CD4-positive, alpha-beta T cell (primary cell): Measurements from ENCODE around the gene MACROD2. TPM values are rescaled to one million over a fixed set of nuclear protein-coding genes. Genes with fewer than 3 reads are reported as not detected.
"Not testable (repeated sequence)": the region's sequence is repeated elsewhere in the genome, so short reads cannot be mapped to it uniquely, and the experiment has no call there.

Experiments used
- ATAC-seq: fragments of 200-7000 bp; cut with Tn5 transposase; one replicate; pipeline ENCODE4 v1.10.0; 2022; ENCODE audit warnings: mild to moderate bottlenecking; ENCODE audit not compliant: poor library complexity
- CTCF ChIA-PET: fragments of 350-600 bp; sonication (Branson Sonifier 250); formaldehyde crosslinking; loops from one replicate; lab custom pipeline; 2021; ENCODE audit warnings: antibody characterized with exemption, inconsistent platforms; lab: Charles Lee
- POLR2A ChIA-PET: fragments of 350-600 bp; sonication (Branson Sonifier 250); formaldehyde crosslinking; loops from one replicate; lab custom pipeline; 2021; ENCODE audit warnings: antibody characterized with exemption, inconsistent platforms; lab: Charles Lee
- DNase-seq, 14 experiments: peaks; one replicate each; pipeline ENCODE4 v3.0.0-alpha.2; 2013 to 2020; ENCODE audit warnings: mixed read lengths in 2 of 14
- H3K27ac ChIP-seq, 2 donors: one replicate each; pipeline versions ENCODE4 v1.5.1 to v1.7.0; 2013; ENCODE audit warnings: low read length in 2 of 2, low read depth in 1 of 2, mild to moderate bottlenecking in 1 of 2
- H3K27me3 ChIP-seq, 2 experiments: 1 replicate in 1 of 2; 2 replicates in 1 of 2; pipeline versions ENCODE4 v1.6.1 to v1.7.0; 2013; ENCODE audit warnings: low read length in 2 of 2, control low read depth in 1 of 2, mild to moderate bottlenecking in 1 of 2, moderate library complexity in 1 of 2; ENCODE audit not compliant: insufficient read depth in 2 of 2, control insufficient read depth in 1 of 2
- H3K36me3 ChIP-seq: one replicate; pipeline ENCODE4 v1.6.1; 2013; ENCODE audit warnings: low read length, control low read depth; ENCODE audit not compliant: insufficient read depth
- H3K4me1 ChIP-seq: one replicate; pipeline ENCODE4 v1.6.1; 2013; ENCODE audit warnings: low read length, control low read depth; ENCODE audit not compliant: insufficient read depth
- H3K4me3 ChIP-seq: one replicate; pipeline ENCODE4 v1.5.1; 2013; ENCODE audit warnings: mild to moderate bottlenecking, low read length, moderate library complexity
- H3K9me3 ChIP-seq, 2 experiments: 1 replicate in 1 of 2; 2 replicates in 1 of 2; pipeline versions ENCODE4 v1.6.1 to v1.7.0; 2013; ENCODE audit warnings: low read length in 2 of 2, mild to moderate bottlenecking in 2 of 2, control low read depth in 1 of 2, moderate library complexity in 1 of 2; ENCODE audit not compliant: control insufficient read depth in 1 of 2, insufficient read depth in 1 of 2
- H3K27ac Mint-ChIP-seq: one replicate; pipeline ENCODE4 v1.8.0; 2020; ENCODE audit warnings: mixed read lengths
- H3K27me3 Mint-ChIP-seq: one replicate; pipeline ENCODE4 v1.8.0; 2021; ENCODE audit warnings: mixed read lengths
- H3K36me3 Mint-ChIP-seq: one replicate; pipeline ENCODE4 v1.8.0; 2021; ENCODE audit warnings: low read depth, mixed read lengths
- H3K4me1 Mint-ChIP-seq: one replicate; pipeline ENCODE4 v1.8.0; 2021; ENCODE audit warnings: low read depth, mixed read lengths
- H3K4me3 Mint-ChIP-seq: one replicate; pipeline ENCODE4 v1.8.0; 2020; ENCODE audit warnings: mild to moderate bottlenecking, mixed read lengths
- H3K9me3 Mint-ChIP-seq: one replicate; pipeline ENCODE4 v1.8.0; 2020; ENCODE audit warnings: mixed read lengths
- intact Hi-C, 2 experiments: fragments of 100-400 bp; cut with DNase I in 1 of 2; cut with micrococcal nuclease in 1 of 2; formaldehyde crosslinking; loops; one replicate each; pipeline versions ENCODE4 v1.15.1 to v1.9.0; 2023 to 2025; cut with DNase I, micrococcal nuclease
- total RNA-seq, 174 experiments: library from RNA in 2 of 174; stranded (reverse) in 2 of 174; gene quantifications; one replicate each; pipeline ENCODE4 v1.2.3 and lab custom pipeline; 2021 to 2026
- TF ChIP-seq, protein P1 (sequence below): fragments of 200-600 bp; IDR thresholded peaks from one replicate; pipeline ENCODE4 v1.8.0; 2022; ENCODE audit warnings: antibody characterized with exemption, mild to moderate bottlenecking

MACROD2 gene
- total RNA-seq, 2 experiments from 2014 or later = not detected

DNA sequence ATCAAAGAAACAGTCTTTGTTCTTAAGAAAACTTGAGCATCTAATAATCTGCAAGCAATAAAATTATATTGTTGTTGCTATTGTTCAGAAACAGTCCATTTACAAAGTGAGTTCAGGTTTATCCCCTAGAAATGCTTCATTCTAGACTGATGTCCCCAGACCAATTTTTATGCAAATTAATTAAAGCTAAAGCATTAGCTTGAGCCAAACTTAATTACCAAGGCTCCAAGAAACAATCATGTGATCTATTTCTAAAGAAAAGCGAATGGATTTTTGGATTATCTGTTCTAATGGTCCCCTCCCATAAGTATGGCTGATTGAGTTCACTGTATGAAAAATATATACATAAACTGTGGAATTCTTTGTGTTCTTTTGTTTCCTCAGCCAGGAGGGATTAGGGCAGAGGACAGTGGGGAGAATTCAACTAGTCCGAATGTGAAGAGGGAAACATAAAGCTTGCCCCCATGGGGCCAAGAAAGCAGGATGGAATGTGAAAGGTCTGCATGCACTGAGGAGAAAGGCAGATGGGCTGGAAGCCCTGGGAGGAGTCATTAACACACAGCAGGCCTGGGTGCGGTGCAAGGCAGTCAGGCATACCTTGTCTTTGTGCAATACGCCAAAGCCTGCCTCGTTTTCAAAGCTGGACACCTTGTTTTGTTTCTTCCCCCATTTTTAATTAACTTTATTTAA lies 1980.9 kb downstream of the MACROD2 start:
- intact Hi-C loops = no loop called here

DNA sequence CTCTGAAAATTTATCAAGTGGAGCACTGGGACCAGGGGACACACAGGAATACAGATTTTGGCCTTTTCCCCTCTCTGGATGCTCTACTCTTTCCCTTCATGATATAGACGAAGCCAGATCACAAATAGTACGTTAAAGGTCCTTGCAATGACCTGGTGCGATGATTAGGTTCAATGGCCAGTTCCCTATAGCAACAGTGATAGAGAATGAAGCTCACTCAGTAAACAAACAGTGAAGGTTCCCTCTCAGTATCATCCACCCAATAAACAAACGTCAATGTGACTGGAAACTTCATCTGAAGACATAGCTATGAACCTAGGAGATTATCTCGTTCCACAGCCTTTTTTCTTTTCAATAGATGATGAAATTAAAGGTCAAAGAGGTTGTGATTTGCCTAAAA lies 1981.7 kb downstream of the MACROD2 start:
- Mint-ChIP-seq H3K36me3 (no peaks in the 10 kb centered on the region), H3K27me3 (no peaks in the 10 kb centered on the region), H3K9me3 (peaks cover 6% of the 10 kb centered on the region), H3K4me3 (no peak overlapping the region), H3K4me1 (no peaks in the 10 kb centered on the region), H3K27ac (no peak overlapping the region)
- no peak for ATAC-seq
- H3K27ac ChIP-seq = no peak overlapping the region
- CTCF ChIA-PET = no interaction called here
- no peaks in the 10 kb centered on the region for H3K9me3 ChIP-seq
- POLR2A ChIA-PET = no interaction called here
- H3K4me3 ChIP-seq = no peak overlapping the region
- no peaks in the 10 kb centered on the region for H3K4me1 ChIP-seq
- intact Hi-C loops = no loop called here
- no peaks in the 10 kb centered on the region for H3K27me3 ChIP-seq
- no peak for DNase-seq
- TF ChIP-seq, protein P1, sequence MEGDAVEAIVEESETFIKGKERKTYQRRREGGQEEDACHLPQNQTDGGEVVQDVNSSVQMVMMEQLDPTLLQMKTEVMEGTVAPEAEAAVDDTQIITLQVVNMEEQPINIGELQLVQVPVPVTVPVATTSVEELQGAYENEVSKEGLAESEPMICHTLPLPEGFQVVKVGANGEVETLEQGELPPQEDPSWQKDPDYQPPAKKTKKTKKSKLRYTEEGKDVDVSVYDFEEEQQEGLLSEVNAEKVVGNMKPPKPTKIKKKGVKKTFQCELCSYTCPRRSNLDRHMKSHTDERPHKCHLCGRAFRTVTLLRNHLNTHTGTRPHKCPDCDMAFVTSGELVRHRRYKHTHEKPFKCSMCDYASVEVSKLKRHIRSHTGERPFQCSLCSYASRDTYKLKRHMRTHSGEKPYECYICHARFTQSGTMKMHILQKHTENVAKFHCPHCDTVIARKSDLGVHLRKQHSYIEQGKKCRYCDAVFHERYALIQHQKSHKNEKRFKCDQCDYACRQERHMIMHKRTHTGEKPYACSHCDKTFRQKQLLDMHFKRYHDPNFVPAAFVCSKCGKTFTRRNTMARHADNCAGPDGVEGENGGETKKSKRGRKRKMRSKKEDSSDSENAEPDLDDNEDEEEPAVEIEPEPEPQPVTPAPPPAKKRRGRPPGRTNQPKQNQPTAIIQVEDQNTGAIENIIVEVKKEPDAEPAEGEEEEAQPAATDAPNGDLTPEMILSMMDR = no peak
- no peaks in the 10 kb centered on the region for H3K36me3 ChIP-seq

More for the DNA sequence above, 1980.9 kb downstream of the MACROD2 start:
- Histone ChIP-seq H3K9me3 (no peaks in the 10 kb centered on the region), H3K4me3 (no peak overlapping the region), H3K4me1 (no peaks in the 10 kb centered on the region), H3K36me3 (no peaks in the 10 kb centered on the region), H3K27ac (no peak overlapping the region), H3K27me3 (no peaks in the 10 kb centered on the region)
- DNase-seq (no peak), ATAC-seq (no peak)
- Mint-ChIP-seq H3K4me1 (no peaks in the 10 kb centered on the region), H3K9me3 (peaks cover 8% of the 10 kb centered on the region), H3K36me3 (no peaks in the 10 kb centered on the region), H3K27me3 (no peaks in the 10 kb centered on the region), H3K4me3 (no peak overlapping the region), H3K27ac (no peak overlapping the region)
- ChIA-PET POLR2A (no interaction called here), CTCF (no interaction called here)
- TF ChIP-seq, protein P1 = no peak

DNA sequence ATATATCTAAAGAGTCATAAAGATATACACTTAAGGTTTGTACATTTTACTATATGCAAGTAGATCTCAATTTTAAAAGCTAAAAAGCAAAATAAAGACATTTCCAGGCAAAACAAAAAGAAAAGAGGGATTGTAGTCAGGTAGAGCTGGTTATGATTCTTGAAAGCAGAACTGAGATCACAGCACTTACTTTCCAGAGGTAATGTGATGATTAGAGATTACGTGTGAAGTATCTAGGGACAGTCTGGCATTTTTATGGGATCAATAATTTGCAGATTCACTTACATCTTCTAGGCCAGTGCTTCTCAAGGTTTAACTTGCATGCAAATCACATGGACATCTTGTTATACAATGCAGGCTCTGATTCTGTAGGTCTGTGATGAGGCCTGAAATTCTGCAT lies 1982.4 kb downstream of the MACROD2 start:
- POLR2A ChIA-PET = no interaction called here
- Histone ChIP-seq H3K4me3 (no peak overlapping the region), H3K27ac (no peak overlapping the region), H3K9me3 (no peaks in the 10 kb centered on the region), H3K4me1 (no peaks in the 10 kb centered on the region), H3K27me3 (no peaks in the 10 kb centered on the region), H3K36me3 (no peaks in the 10 kb centered on the region)
- Mint-ChIP-seq H3K9me3 (peaks cover 6% of the 10 kb centered on the region), H3K4me1 (no peaks in the 10 kb centered on the region), H3K27ac (no peak overlapping the region), H3K27me3 (no peaks in the 10 kb centered on the region), H3K4me3 (no peak overlapping the region), H3K36me3 (no peaks in the 10 kb centered on the region)
- ATAC-seq (no peak), DNase-seq (no peak)
- intact Hi-C loops = no loop called here
- TF ChIP-seq, protein P1 = no peak
- CTCF ChIA-PET = no interaction called here

DNA sequence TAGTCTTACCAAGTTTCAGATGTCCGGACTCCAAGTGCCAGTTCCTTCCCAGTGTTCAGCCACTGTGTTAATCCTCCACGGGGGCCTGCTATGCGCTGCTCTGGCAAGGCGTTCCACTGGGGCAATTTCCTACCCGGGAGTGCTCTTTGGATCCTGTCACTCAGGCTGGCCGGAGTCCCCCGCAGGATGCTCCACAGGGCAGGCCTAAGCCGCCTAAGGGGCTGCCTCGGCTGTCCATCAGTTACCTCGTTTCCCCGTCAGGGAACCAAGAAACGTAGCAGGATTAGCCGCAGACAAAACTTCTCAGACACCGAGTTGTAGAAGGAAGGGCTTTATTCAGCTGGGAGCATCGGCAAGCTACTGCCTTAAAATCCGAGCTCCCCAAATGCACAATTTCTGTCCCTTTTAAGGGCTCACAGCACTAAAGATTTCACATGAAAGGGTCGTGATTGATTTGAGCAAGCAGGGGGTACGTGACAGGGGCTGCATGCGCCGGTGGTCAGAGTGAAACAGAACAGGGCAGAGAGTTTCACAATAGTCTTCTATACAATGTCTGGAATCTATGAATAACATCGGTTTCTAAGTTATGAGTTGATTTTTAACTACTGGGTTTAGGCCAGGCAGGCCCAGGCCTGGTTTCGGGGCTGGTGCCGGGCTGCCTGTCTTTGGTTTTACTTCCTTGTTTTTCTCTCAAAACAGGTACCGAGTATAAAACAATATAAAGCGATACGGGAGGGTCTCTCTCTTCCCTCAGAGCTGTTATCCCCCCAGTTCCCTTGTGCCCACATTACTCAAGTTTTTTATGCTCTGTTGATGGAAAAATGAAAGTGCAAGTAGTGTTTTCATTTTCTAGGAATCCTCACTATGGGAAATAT lies 1990.4 kb downstream of the MACROD2 start:
- H3K27me3 Mint-ChIP-seq, ATAC-seq, H3K36me3 Mint-ChIP-seq, DNase-seq, H3K4me1 ChIP-seq, H3K4me3 ChIP-seq, intact Hi-C loops, H3K36me3 ChIP-seq, H3K27me3 ChIP-seq, H3K27ac Mint-ChIP-seq, H3K4me3 Mint-ChIP-seq, H3K9me3 ChIP-seq, CTCF ChIA-PET, H3K9me3 Mint-ChIP-seq, POLR2A ChIA-PET, H3K27ac ChIP-seq, H3K4me1 Mint-ChIP-seq: not testable (repeated sequence)
